H1 (cell line): ENCODE measurements around the gene ZNF611.
"Not testable (repeated sequence)": the region's sequence is repeated elsewhere in the genome, so short reads cannot be mapped to it uniquely, and the experiment has no call there.

ENCODE experiments used
- EP300 ChIP-seq, 2 experiments: IDR thresholded peaks; 1 replicate in 1 of 2; 2 replicates in 1 of 2; pipeline ENCODE4 v1.6.1; 2011 to 2012; ENCODE audit warnings: low read depth in 2 of 2, low read length in 2 of 2, mild to moderate bottlenecking in 2 of 2, borderline replicate concordance in 1 of 2, inconsistent platforms in 1 of 2, moderate library complexity in 1 of 2
- TBP ChIP-seq: IDR thresholded peaks from 2 replicates; pipeline ENCODE4 v1.6.1; 2011; ENCODE audit warnings: low read depth, low read length, improper control_type of control experiment
- TF ChIP-seq, protein P1 (sequence below), 3 experiments: IDR thresholded peaks; 1 replicate in 2 of 3; 2 replicates in 1 of 3; pipeline versions ENCODE4 v1.5.1 to v1.6.1; 2011; ENCODE audit warnings: low read length in 3 of 3, mild to moderate bottlenecking in 3 of 3, inconsistent platforms in 2 of 3, low read depth in 1 of 3, moderate library complexity in 1 of 3; ENCODE audit not compliant: insufficient read depth in 1 of 3; ENCODE audit errors: control extremely low read depth in 1 of 3

- TF ChIP-seq, protein P1, sequence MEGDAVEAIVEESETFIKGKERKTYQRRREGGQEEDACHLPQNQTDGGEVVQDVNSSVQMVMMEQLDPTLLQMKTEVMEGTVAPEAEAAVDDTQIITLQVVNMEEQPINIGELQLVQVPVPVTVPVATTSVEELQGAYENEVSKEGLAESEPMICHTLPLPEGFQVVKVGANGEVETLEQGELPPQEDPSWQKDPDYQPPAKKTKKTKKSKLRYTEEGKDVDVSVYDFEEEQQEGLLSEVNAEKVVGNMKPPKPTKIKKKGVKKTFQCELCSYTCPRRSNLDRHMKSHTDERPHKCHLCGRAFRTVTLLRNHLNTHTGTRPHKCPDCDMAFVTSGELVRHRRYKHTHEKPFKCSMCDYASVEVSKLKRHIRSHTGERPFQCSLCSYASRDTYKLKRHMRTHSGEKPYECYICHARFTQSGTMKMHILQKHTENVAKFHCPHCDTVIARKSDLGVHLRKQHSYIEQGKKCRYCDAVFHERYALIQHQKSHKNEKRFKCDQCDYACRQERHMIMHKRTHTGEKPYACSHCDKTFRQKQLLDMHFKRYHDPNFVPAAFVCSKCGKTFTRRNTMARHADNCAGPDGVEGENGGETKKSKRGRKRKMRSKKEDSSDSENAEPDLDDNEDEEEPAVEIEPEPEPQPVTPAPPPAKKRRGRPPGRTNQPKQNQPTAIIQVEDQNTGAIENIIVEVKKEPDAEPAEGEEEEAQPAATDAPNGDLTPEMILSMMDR (IDR thresholded peaks at IDR 0.05; ENCODE audit: control extremely low read depth in 1 of 3, insufficient read depth in 1 of 3, low read depth in 1 of 3, low read length in 3 of 3), result not testable (repeated sequence)
- not testable (repeated sequence) for TF ChIP-seq TBP; EP300 (IDR thresholded peaks at IDR 0.05; ENCODE audit: borderline replicate concordance in 1 of 2, low read depth in 2 of 2, low read length in 2 of 2)
These were observed 19.5 kb downstream of the ZNF611 start for GRCh38 chr19:52715330-52715729.
